Measurements from ENCODE around the gene HEMK1.

Gene HEMK1

GRCh38 chr3:50637011-50637410 lies 67.7 kb downstream of the HEMK1 start:
- no peak for DNase-seq (ENCODE audit: low spot score)
- TF ChIP-seq CTCF (IDR thresholded peaks at IDR 0.05; ENCODE audit: extremely low read depth, missing control alignments) = no peak

GRCh38 chr3:50637945-50638344 lies 68.6 kb downstream of the HEMK1 start:
- TF ChIP-seq CTCF (IDR thresholded peaks at IDR 0.05; ENCODE audit: extremely low read depth, missing control alignments) = no peak
- DNase-seq (ENCODE audit: low spot score) = no peak

GRCh38 chr3:50639055-50639494 lies 69.8 kb downstream of the HEMK1 start:
- no peak for TF ChIP-seq CTCF (IDR thresholded peaks at IDR 0.05; ENCODE audit: extremely low read depth, missing control alignments)
- no peak for DNase-seq (ENCODE audit: low spot score)

GRCh38 chr3:50642382-50642781 lies 73.1 kb downstream of the HEMK1 start:
- no peak for TF ChIP-seq CTCF (IDR thresholded peaks at IDR 0.05; ENCODE audit: extremely low read depth, missing control alignments)
- no peak for DNase-seq (ENCODE audit: low spot score)

- DNase-seq (ENCODE audit: low spot score) = no peak
- TF ChIP-seq CTCF (IDR thresholded peaks at IDR 0.05; ENCODE audit: extremely low read depth, missing control alignments) = no peak
These were observed 75.2 kb downstream of the HEMK1 start for GRCh38 chr3:50644561-50644960.

GRCh38 chr3:50645378-50645777 lies 76.1 kb downstream of the HEMK1 start:
- no peak for DNase-seq (ENCODE audit: low spot score)
- TF ChIP-seq CTCF (IDR thresholded peaks at IDR 0.05; ENCODE audit: extremely low read depth, missing control alignments) = no peak

All from GM20000 (cell line).